ENCODE results near the gene ARHGAP6.
"Not testable (repeated sequence)": the region's sequence is repeated elsewhere in the genome, so short reads cannot be mapped to it uniquely, and the experiment has no call there.

The ARHGAP6 gene

DNA sequence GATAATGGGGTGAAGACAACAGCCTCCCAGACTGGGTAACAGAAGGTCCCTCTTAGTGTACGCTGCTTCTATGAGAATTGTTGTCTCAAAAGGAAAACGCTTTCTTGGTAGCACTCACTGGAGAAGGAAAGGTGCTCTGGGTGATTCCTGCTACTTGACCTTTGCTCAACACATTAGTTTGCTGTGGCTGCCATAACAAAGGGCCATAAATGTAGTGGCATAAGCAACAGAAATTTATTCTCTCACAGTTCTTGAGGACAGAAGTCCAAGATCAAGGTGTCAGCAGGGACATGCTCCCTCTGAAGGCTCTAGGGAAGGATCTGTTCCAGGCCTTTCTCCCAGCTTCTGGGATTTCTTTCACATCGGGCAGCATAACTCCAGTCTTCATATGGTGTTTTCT, 535.6 kb downstream of the ARHGAP6 start:
- DNase-seq: no peak

GRCh38 chrX:11129534-11130105, 536.1 kb downstream of the ARHGAP6 start:
- no peak for DNase-seq

GRCh38 chrX:11125060-11125459, 540.7 kb downstream of the ARHGAP6 start:
- no peak for DNase-seq

DNA sequence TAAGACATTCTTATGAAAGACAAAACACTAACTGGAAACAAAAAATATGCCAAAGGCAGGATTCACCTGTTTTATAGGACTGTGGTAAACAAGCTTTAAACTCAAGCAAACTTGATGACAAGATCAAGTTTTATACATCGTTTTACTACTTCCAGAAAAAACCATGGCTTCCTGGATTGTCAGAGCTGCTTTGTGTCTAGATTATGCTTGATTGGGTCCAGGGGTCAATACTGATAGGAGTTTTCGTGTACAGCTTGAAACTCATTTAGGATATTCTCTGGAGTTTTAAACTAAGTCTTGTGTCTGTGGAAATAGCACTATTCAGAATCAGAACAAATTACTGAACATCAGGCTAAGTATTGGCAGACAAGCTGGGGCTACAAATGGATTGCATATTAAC, 541.6 kb downstream of the ARHGAP6 start:
- DNase-seq: no peak

DNA sequence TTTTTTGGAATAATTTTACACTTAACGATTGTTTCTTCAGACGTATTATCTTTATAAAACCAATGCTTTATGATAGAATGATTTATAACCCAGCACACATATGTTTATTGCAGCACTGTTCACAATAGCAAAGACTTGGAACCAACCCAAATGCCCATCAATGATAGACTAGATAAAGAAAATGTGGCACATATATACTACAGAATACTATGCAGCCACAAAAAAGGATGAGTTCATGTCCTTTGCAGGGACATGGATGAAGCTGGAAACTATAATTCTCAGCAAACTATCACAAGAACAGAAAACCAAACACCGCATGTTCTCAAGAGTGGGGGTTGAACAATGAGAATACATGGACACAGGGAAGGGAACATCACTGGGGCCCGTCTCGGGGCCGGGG, 542.6 kb downstream of the ARHGAP6 start:
- not testable (repeated sequence) for DNase-seq

DNA sequence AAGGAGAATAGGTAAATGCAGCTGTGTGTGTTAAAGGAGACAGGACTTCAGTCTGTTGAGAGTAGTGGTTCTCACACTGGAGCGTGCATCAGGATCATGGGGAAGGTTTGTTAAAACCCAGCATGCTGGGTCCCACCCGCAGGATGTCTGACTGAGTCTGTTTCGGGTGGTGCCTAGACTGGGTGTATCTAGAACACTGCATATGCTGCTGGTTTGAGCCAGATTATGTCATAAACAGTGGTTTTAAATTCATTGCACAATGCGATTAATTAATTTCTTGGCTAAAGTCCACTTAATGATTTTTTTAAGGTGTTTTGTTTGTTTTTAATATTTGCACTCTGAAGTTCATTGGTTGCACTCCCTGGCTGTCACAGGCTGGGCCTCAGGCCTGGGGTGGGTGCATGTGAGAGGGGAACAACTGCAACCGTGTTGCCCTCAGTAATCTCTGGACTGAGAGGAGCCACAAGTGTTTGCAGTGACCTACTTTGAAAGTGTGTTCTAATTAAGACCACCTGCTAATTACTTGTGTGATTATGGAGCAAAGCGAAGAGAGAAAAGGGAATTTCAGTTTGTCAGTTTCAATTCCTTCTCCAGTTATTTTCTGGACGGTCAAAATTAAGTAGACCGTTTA, 546.3 kb downstream of the ARHGAP6 start:
- DNase-seq: no peak

DNA sequence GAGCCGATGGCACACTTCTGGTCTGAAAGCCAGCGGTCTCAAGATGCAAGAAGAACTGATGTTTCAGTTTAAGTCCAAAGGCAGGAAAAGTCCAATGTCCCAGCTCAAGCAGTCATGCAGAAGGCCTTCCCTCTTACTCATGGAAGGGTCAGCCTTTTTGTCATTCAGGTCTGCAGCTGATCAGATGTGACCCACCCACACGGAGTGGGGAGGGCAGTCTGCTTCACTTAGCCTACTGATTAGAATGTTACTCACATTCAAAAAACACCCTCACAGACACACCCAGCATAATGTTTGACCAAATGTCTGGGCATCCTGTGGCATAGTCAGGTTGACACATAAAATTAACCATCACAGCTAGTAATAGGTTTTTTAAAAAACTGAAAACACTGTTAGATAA, 548.0 kb downstream of the ARHGAP6 start:
- DNase-seq: no peak

- no peak for DNase-seq
These were observed 552.0 kb downstream of the ARHGAP6 start for GRCh38 chrX:11113731-11114130.

- no peak for DNase-seq
These were observed 553.8 kb downstream of the ARHGAP6 start for GRCh38 chrX:11111947-11112346.

- peak; percentile 91 for DNase-seq
These were observed 554.5 kb downstream of the ARHGAP6 start, which contains the start of gene HCCS for GRCh38 chrX:11111037-11111851. Gene HCCS, plus strand, starts transcription at chrX:11111332. Its CDS starts 729 bp downstream, at chrX:11112061.

- no peak for DNase-seq
These were observed 555.8 kb downstream of the ARHGAP6 start for GRCh38 chrX:11109968-11110367.

GRCh38 chrX:11108253-11108941, 557.3 kb downstream of the ARHGAP6 start:
- DNase-seq: no peak

GRCh38 chrX:11105080-11105479, 560.6 kb downstream of the ARHGAP6 start:
- DNase-seq: no peak

DNA sequence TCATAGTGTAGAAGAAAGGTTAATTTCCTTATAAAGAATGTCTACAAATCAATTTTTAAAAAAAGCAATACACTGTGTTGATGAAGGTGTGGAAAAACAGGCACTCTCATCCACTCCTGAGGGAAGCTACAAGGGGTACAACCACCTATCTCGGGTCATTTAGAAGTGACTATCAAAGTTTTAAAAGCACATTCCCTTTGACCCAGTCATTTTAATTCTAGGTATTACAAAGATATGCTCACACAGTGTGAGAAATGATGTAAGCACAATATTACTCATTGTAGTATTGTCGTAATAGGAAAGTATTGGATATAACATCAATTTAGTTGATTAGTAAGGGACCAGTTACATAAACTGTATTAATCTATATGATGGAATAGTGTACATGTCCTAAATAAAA, 562.0 kb downstream of the ARHGAP6 start:
- DNase-seq: no peak

GRCh38 chrX:11103006-11103405, 562.7 kb downstream of the ARHGAP6 start:
- no peak for DNase-seq

GRCh38 chrX:11100281-11101035, 565.3 kb downstream of the ARHGAP6 start:
- no peak for DNase-seq

GRCh38 chrX:11099465-11099864, 566.3 kb downstream of the ARHGAP6 start:
- no peak for DNase-seq

DNA sequence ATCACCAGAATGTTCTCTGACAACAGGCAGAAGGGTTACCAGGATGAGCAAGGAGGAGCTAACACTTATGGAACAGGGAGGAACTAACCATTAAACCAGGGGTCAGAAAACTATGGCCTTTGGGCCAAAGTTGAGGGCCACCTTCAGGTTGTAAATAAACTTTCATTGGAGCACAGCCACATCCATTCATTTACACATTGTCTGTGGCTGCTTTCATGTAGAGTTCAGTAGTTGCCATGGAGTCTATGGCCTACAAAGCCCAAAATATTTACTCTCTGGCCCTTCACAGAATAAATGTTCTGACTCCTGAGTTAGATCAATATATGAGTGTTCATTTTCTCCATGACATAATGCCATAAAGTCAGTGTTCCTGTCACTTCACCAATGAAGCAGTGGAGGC, 567.8 kb downstream of the ARHGAP6 start:
- DNase-seq: no peak

- no peak for DNase-seq
These were observed 575.9 kb downstream of the ARHGAP6 start for GRCh38 chrX:11089802-11090201.

All from NCI-H2227 treated with DMSO at 0.1 percent for 48 hours (cell line).